Measurements from ENCODE around the gene MUS81. TPM values are rescaled to one million over a fixed set of nuclear protein-coding genes. Genes with fewer than 3 reads are reported as not detected.

MUS81 gene
- polyA plus RNA-seq, 3 donors = 43.5 to 50.8 (median 48.1) TPM

DNA sequence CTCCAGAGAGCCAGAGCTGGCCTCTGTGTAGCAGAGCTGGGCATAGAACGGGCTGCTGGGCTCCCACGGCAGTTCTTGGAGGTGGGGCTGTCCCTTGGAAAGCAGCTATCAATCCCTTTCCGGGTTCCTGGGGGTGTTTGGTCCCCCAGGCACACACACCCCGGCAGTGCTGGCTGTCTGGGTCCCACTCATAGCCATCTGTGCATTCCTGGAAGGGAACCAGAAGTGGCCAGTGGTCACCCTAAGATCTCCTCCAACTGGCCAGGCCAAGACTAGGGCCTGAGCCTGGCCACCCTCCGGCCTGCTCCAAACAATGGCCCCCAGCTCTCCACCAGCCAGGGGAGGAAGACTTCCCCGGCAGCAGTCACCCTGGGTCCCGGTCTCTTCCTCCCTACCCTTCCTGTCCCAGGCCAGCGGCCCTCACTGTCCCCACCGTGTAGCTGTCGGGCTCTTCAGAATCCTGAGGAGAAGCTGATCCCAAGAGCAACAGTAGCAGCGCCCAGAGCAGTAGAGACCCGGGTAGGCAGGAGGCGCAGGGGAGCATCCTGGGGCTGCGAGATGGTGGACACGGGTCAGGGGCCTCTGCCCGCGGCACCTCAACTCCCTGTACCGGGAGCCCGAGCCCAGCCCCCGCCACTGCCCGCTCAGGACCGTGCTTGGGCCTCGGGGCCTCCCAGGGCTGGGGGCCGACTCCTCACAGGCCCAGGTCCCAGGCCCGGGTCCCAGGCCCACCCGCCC is 11.7 kb downstream of the MUS81 start:
- no peak for DNase-seq (ENCODE audit: low read depth in 3 of 3, low spot score in 2 of 3)

DNA sequence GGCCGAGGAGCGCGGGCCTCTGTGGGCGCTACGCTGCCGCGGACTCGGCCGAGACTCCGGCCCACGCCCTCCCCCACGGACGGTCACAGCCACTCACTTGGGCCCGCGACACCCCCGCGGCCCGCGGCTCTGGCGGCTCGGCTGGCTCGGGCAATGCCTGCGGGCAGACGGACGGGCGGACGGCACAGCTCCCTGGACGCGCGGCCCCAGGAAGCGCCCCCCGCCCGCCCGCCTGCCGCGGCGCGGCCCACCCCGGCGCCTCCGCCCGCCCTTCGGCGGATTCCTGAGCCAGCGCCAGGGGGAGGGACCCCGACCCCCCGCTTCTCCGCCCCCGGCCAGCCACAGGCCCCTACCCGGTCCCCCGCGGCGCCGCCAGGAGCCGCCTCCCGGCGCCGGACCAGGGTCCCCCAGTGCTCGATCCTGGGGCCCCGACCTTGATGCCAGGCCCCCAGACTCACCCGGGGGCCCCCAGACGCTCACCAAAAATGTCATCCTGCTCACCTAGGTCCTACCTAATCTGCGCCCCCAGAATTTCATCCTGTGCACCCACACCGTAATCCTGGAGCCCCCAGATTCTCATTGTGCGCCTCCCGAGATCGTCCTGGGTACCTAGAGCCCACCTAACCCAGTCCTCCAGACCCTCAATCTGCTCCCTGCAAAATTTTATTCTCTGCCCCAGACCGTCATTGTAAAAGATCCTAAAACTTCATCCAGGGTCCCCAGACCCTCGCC is 12.5 kb downstream of the MUS81 start, which contains the start of gene EFEMP2:
Gene EFEMP2 (minus strand): TSS at position 215 of the 732 bp plus-strand sequence. CDS start 446 bp downstream, outside the sequence.
- DNase-seq (ENCODE audit: low read depth in 3 of 3, low spot score in 2 of 3) = no peak

DNA sequence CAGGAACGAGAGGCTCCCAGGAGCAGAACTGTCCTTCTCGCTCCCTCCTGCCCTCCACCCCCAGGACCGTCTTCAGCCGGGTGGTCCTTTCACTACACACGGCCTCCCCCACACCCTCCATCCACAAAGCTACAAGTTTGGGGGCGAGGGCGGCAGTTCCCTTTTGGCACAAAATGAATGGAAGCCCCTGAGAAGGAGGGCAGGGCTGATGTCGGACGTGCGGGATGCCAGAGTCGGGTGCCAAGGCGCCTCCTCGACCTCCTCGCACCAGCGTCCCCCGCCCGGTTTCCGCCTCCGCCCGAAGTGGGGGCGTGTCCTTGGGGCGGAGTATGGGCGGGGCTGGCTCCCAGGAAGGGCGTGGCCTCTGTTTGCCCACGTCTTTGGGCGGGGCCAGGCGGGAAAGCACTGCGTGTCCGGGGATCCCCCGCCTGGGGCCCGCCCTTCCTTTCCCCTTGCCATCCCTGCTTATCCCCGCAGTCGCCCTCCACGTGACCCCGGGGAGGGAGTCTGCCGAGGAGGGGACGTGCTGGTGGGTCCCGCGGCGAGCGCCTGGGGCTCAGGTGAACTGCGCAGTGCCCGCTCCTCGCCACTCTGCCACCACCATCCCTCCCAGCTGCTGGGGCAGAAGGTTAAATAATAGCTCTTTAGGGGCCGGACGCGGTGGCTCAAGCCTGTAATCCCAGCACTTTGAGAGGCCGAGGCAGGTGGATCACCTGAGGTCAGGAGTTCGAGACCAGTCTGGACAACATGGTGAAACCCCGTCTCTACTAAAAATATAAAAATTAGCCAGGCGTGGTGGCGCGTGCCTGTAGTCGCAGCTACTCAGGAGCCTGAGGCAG is 13.3 kb downstream of the MUS81 start:
- DNase-seq (ENCODE audit: low read depth in 3 of 3, low spot score in 2 of 3) = peak in 1 of 3 donors; percentile 72

DNA sequence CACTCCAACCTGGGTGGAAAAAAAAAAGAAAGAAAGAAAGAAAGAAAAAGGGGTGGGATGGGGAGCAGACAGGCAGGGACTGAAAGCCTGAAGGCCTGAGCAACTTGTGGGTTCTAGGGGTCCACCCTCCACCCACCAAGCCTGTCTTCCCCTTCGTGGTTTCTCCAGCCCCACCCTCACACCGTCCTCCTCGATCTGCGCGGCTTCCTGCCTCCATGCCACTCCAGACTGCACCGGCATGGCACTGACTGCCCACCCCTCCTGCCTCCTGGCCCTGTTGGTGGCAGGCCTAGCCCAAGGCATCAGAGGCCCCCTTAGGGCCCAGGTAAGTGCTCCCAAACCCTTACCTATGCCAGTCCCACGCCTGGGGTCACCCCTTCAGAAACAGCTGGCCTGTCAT is 19.4 kb downstream of the MUS81 start, which contains the start of gene CTSW:
Gene CTSW (plus strand): TSS at position 221 of the 400 bp plus-strand sequence. CDS start 18 bp downstream, at position 239.
- no peak for DNase-seq (ENCODE audit: low read depth in 3 of 3, low spot score in 2 of 3)

DNA sequence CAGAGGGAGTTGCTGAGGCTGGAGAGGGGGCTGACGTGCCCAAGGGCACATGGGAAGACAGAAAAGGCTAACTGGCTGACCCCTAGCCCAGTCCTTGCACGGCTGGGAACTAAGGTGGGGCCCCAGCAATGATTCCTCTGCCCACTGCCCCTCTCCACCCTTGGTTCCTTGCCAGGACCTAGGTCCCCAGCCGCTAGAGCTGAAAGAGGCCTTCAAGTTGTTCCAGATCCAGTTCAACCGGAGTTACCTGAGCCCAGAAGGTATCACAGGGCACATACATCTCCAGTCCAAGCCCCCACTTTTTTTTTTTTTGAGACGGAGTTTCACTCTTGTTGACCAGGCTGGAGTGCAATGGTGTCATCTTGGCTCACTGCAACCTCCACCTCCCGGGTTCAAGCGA is 19.8 kb downstream of the MUS81 start:
- no peak for DNase-seq (ENCODE audit: low read depth in 3 of 3, low spot score in 2 of 3)

DNA sequence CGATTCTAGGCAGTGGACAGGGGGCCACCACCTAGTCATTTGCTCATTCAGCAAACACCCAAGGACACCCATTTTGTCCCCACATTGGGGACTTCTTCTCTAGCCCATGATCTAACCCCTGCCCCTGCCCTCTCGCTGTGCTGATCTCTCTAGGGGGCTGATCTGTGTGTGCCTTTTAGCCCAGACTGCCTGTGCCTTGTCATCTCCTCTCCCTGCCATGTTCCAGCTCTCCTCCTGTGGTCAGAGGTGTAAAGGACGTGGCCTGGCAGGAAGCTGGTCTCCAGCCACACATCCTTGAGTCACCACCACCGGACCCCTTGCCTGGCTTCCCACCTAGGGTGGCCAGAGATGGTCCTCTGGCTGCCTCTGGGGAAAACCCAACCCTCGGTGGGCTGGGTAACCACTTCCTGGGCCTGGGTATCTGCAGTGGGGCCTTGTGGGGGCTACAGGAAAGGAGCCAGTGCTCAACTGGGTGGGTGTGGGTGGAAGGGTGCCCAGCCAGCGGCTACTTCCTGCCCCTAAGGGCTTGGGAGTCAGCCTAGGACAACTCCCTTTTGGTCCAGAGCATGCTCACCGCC is 20.7 kb downstream of the MUS81 start:
- DNase-seq (ENCODE audit: low read depth in 3 of 3, low spot score in 2 of 3) = no peak

DNA sequence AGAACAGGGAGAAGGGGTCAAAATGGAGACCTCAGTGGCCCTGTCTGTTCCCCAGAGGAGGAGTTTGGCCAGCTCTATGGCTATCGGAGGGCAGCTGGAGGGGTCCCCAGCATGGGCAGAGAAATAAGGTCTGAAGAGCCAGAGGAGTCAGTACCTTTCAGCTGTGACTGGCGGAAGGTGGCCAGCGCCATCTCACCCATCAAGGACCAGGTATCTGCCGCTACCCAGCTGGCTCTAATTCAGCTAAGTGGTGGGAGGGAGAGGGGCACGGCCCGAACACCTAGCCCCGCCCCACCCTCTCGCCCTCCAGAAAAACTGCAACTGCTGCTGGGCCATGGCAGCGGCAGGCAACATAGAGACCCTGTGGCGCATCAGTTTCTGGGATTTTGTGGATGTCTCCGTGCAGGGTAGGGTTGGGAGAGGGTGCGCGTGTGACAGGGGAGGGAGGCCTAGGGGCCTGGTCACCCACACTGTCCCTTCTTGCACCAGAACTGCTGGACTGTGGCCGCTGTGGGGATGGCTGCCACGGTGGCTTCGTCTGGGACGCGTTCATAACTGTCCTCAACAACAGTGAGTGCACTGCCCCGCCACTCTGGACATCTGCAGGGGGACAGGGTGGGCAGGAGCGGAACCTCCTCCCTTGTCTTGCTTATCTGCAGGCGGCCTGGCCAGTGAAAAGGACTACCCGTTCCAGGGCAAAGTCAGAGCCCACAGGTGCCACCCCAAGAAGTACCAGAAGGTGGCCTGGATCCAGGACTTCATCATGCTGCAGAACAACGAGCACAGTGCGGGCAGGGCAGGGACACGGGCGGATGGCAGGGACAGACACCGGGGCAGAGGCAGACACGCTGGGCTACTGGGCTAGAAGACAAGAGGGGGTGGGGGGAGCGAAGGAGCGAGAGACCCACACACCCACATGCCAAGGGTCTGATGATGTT is 22.2 kb downstream of the MUS81 start:
- no peak for DNase-seq (ENCODE audit: low read depth in 3 of 3, low spot score in 2 of 3)

DNA sequence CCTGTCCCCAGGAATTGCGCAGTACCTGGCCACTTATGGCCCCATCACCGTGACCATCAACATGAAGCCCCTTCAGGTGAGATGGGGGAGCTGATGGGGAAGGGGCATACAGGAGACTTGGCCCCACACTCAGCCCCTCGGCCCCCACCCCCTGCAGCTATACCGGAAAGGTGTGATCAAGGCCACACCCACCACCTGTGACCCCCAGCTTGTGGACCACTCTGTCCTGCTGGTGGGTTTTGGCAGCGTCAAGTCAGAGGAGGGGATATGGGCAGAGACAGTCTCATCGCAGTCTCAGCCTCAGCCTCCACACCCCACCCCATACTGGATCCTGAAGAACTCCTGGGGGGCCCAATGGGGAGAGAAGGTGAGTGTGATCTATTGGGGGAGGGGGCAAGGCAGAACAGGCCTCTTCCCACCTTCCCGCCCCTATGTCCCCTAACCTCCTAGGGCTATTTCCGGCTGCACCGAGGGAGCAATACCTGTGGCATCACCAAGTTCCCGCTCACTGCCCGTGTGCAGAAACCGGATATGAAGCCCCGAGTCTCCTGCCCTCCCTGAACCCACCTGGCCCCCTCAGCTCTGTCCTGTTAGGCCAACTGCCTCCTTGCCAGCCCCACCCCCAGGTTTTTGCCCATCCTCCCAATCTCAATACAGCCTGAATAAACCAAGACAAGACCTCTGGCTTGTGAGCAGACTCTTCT is 23.0 kb downstream of the MUS81 start:
- DNase-seq (ENCODE audit: low read depth in 3 of 3, low spot score in 2 of 3) = no peak

DNA sequence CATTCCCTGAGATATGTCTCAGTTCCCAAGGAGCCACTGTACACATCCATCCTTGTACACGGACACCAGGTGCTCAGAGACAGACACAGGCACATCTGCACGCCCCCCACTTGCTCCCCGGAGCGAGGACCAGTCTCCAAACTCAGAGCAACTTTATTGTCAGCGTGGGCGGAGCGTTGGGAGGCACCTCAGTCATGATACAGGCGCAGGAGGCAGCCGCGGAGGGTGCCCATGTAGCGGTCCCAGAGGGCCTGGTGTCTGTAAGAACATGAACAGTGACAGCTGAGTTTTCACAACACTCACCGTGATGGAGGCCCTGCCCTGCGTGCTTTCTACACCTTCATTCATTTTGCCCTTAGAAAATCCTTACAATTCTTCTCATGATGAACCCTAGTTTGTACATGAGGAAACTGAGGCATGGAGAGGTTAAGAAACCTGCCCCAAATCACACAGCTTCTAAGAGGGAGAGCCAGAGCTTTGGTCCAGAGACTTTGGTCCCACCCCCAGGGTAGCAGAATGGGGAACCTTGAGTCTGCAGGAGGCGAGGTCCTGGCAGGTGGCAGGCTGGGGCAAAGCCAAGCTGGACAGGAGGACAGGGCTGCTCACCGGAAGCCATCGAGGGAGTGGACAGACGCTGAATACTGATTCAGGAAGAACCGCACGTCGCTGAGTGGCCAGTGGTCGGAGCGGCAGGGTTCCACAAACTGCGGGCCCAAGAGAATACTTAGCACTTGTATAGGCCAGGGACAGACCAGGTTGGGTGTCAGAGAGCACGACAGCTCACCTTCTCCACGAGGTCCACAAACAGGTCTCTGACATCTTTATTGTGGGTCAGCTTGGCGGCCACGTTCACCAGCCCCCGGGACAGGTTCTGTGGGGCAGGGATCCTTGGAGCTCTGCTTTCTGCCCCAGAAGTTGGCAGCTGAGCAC is 23.8 kb downstream of the MUS81 start:
- no peak for DNase-seq (ENCODE audit: low read depth in 3 of 3, low spot score in 2 of 3)

DNA sequence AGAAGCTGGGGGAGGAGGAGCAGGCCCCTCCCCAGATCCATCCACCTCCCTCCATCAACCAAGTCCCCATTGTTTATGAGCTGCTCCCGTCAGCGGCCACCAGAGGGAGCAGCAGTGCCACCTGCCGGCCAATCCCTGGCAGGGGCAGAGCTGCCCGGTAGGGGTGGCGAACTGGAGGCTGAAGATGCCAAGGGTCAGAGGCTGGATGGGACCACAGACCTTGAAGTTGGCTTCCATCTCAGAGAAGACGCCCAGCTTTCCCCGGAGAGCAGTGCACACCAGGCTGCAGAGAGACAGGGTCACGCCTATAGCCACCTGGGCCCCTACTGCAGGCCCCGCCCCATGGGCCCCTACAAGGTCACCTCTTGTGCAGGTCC is 24.5 kb downstream of the MUS81 start:
- DNase-seq (ENCODE audit: low read depth in 3 of 3, low spot score in 2 of 3) = no peak

DNA sequence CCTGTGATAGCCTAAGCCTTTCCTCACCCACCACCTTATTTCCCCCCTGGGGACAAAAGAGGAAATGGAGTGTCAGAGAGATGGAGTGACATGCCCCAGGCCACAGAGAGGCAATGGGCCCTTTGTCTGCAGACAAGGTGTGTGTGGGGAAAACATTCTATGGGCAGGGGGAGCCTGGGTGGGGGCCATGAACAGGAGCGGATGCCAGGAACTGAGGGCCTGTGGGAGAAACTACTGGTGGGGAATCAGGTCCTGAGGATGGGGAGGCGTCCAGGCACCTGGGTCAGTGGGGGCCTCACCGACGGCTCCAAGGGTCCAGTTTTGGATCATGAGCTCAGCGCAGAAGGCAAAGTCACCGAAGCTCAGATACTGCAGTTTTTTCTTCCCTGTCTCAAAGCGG is 25.0 kb downstream of the MUS81 start:
- DNase-seq (ENCODE audit: low read depth in 3 of 3, low spot score in 2 of 3) = no peak

DNA sequence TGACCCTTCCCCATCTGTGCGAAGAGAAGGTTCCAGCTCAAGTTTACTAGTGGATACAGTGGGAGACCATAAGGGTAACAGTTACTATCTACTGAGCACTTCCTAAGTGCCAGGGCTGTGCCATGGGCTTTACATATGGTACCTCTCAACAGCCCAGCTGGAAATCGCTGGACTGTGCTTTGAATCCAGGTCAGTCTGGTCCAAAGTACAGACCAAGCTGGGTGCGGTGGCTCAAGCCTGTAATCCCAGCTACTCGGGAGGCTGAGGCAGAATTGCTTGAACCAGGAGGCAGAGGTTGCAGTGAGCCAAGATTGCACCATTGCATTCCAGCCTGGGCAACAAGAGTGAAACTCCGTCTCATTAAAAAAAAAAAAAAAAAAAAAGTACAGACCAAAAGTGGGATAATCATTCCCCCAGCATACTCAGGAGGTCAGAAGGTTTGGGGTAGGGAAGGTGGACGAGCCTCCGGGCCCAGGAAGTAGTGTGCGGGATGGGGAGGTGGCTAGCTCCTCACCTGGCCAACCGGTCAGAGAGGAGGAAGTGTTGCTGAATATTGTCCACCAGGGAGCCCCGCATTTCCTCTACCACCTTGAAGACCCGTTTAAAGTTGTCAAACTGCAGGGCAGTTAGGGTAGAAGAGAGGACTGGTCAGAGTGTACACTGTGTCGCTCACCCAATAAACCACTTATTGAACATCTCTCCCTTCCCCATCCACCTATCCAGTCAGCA is 25.7 kb downstream of the MUS81 start:
- no peak for DNase-seq (ENCODE audit: low read depth in 3 of 3, low spot score in 2 of 3)

DNA sequence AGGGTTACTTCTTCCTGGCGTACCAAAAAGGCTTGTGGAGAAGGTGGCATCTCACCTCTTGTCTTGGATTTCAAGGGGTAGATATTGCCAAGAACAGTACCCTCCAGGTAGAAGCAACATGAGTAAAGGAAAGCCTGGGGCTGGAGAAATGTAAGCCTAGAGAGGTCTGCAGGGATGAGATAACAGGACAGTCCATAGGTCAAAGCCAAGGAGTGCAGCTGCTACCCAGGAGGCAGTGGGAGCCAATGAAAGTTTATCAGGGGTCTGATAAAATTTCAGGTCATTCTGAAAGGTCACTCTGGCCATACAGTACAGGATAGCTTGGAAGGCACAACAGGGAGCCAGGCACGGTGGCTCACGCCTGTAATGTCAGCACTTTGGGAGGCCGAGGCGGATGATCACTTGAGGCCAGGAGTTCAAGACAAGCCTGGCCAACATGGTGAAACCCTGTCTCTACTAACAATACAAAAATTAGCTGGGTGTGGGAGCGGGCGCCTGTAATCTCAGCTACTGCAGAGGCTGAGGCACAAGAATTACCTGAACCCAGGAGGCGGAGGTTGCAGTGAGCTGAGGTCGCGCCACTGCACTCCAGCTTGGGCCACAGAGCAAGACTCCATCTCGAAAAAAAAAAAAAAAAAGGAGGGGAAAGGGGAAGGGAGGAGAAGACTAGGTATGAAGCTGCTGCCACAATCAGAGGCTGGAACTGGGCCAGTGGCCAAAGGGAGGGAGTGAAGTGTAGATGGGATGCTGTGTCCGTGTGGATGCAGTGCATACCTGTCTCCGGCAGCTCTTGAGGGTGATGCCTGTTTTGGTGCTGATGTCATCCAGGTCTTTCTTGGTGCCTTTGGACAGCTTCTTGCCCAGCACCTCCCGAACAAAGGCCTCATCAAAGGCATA is 26.8 kb downstream of the MUS81 start:
- no peak for DNase-seq (ENCODE audit: low read depth in 3 of 3, low spot score in 2 of 3)

DNA sequence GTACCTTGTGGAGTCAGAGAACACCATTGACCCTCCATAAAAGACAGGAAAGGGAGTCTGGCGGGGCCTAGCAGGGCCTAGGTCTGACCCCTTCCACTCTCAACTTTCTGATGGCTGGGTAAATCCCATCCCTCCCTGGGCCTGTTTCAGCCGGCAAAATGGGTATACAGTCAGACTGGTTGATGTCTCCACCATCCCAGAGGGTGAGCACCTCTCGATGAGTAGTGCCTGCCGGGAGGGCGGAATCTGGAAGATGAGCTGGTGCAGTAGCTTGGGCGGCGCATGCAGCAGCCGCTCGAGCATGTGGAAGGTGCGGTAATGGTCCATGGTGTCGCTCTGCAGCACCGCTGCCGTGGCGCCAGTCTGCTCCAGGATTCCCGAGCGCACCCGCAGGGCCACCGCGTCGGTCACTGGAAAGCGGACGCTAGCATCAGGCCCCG is 27.5 kb downstream of the MUS81 start:
- no peak for DNase-seq (ENCODE audit: low read depth in 3 of 3, low spot score in 2 of 3)

DNA sequence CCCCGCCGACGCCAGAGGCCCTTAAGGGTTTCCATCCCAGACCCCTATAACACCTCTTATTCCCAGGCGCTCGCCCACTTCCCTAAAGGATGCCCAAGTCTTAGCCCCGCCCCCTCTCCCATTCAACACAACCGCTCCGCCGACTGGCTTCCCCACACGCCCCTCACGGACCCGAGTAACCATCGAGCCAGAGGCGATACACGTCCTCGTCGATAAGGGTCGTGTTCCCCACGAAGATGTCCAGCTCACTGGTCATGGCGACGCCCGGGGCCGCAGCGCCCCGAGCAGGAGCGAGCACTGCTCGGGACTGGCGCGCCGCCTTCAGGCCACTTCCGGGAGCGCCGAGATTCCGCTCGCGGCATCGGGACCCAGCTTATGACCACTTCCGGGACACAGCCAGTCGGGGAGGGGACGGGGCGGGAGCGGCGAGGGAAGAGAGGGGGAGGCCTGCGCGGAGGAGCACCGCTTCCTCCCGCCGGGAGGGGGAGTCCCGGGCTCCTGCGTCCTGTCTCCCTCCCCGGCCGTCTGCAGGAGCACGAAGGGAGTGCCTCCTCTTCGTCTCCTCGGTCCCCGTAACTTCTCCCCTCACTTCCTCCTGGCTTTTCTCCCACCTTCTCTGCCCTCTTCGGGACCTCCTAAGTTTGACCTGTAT is 28.1 kb downstream of the MUS81 start, which contains the start of gene FIBP:
Gene FIBP (minus strand): TSS at position 309 of the 652 bp plus-strand sequence. CDS start 53 bp downstream, at position 256.
- DNase-seq (ENCODE audit: low read depth in 3 of 3, low spot score in 2 of 3) = peak; percentile 86 to 93 (median 92)

Measured in right renal cortex interstitium (tissue), 3 donors.